Fibroblast of lung (primary cell): Measurements from ENCODE around the gene MLLT11.

Experiments
- CTCF ChIP-seq, 2 donors: IDR thresholded peaks in 1 of 2; conservative IDR thresholded peaks in 1 of 2; 1 replicate in 1 of 2; 2 replicates in 1 of 2; pipeline ENCODE4 v1.5.1; 2011 to 2012; ENCODE audit warnings: low read length in 2 of 2, control low read depth in 1 of 2, inconsistent platforms in 1 of 2, low read depth in 1 of 2, mild to moderate bottlenecking in 1 of 2
- EZH2 ChIP-seq: IDR thresholded peaks from 2 replicates; pipeline ENCODE4 v1.5.1; 2012; ENCODE audit warnings: low read length, control low read depth, mild to moderate bottlenecking; ENCODE audit errors: missing control alignments

GRCh38 chr1:151065089-151065645 is 5.0 kb downstream of the MLLT11 start:
- no peak for TF ChIP-seq CTCF (conservative IDR thresholded peaks at IDR 0.05 in 1 of 2, IDR thresholded peaks at IDR 0.05 in 1 of 2; ENCODE audit: low read depth in 1 of 2, low read length in 2 of 2)
- TF ChIP-seq EZH2, result no peak
